Naive B cell (primary cell): Measurements from ENCODE around the gene KHDC4. TPM values are rescaled to one million over a fixed set of nuclear protein-coding genes. Genes with fewer than 3 reads are reported as not detected.
A peak's percentile ranks its signal among the peaks of the same experiment; 100 is the strongest.

Experiments used
- ATAC-seq, 2 donors: fragments of 150-1000 bp; cut with Tn5 transposase; 2 replicates each; pipeline ENCODE4 v1.10.0; 2021; ENCODE audit warnings: low read depth in 2 of 2, mild to moderate bottlenecking in 2 of 2, moderate library complexity in 2 of 2
- DNase-seq: peaks from one replicate; pipeline ENCODE4 v3.0.0; 2022
- H3K27ac Mint-ChIP-seq, 6 donors: one replicate each; pipeline ENCODE4 v1.8.0; 2020 to 2022; ENCODE audit warnings: mild to moderate bottlenecking in 6 of 6, mixed read lengths in 6 of 6, moderate library complexity in 5 of 6, inconsistent platforms in 2 of 6
- H3K27me3 Mint-ChIP-seq, 3 donors: one replicate each; pipeline ENCODE4 v1.8.0; 2021 to 2022; ENCODE audit warnings: mixed read lengths in 3 of 3, mild to moderate bottlenecking in 1 of 3
- H3K36me3 Mint-ChIP-seq, 2 donors: one replicate each; pipeline ENCODE4 v1.8.0; 2020 to 2022; ENCODE audit warnings: mixed read lengths in 2 of 2, inconsistent platforms in 1 of 2, mild to moderate bottlenecking in 1 of 2
- H3K4me1 Mint-ChIP-seq, 3 donors: one replicate each; pipeline ENCODE4 v1.8.0; 2020 to 2022; ENCODE audit warnings: mixed read lengths in 3 of 3, inconsistent platforms in 1 of 3, mild to moderate bottlenecking in 1 of 3, moderate library complexity in 1 of 3
- H3K4me3 Mint-ChIP-seq, 8 donors: one replicate each; pipeline ENCODE4 v1.8.0; 2020 to 2022; ENCODE audit warnings: mild to moderate bottlenecking in 8 of 8, mixed read lengths in 8 of 8, moderate library complexity in 8 of 8, inconsistent platforms in 2 of 8
- H3K9me3 Mint-ChIP-seq, 7 donors: one replicate each; pipeline ENCODE4 v1.8.0; 2020 to 2022; ENCODE audit warnings: mixed read lengths in 7 of 7, mild to moderate bottlenecking in 5 of 7, inconsistent platforms in 2 of 7, moderate library complexity in 1 of 7
- polyA plus RNA-seq, 6 donors: library from polyadenylated mRNA; unstranded; fragments of 300-500 nt; fragmentation: Illumina TruSeq; gene quantifications; one replicate each; pipeline ENCODE4 v1.2.3, GENCODE V29; 2021; ENCODE audit warnings: low read depth in 6 of 6

KHDC4 gene
- polyA plus RNA-seq, 6 donors from 2014 or later, result 5.5 to 10.7 (median 7.2) TPM

GRCh38 chr1:155925506-155925905 lies 8.7 kb downstream of the KHDC4 start:
- H3K27me3 Mint-ChIP-seq, result no peaks in the 10 kb centered on the region
- no peak overlapping the region for H3K4me3 Mint-ChIP-seq
- DNase-seq, result no peak
- H3K36me3 Mint-ChIP-seq, result peaks cover 17 to 19% of the 10 kb centered on the region in 2 donors
- no peak overlapping the region for H3K27ac Mint-ChIP-seq
- no peaks in the 10 kb centered on the region for H3K9me3 Mint-ChIP-seq
- peaks cover 4 to 17% (median 6%) of the 10 kb centered on the region in 3 donors for H3K4me1 Mint-ChIP-seq
- no peak for ATAC-seq

- H3K4me1 Mint-ChIP-seq, result peaks cover 0 to 6% (median 4%) of the 10 kb centered on the region in 3 donors
- ATAC-seq (no peak), DNase-seq (no peak)
- H3K9me3 Mint-ChIP-seq, result no peaks in the 10 kb centered on the region
- H3K27ac Mint-ChIP-seq, result no peak overlapping the region
- H3K27me3 Mint-ChIP-seq, result no peaks in the 10 kb centered on the region
- peaks cover 26 to 34% of the 10 kb centered on the region in 2 donors for H3K36me3 Mint-ChIP-seq
- no peak overlapping the region for H3K4me3 Mint-ChIP-seq
Observed at GRCh38 chr1:155920717-155921116, 13.5 kb downstream of the KHDC4 start.

GRCh38 chr1:155919801-155920200 lies 14.4 kb downstream of the KHDC4 start:
- H3K27ac Mint-ChIP-seq, result no peak overlapping the region
- H3K9me3 Mint-ChIP-seq, result no peaks in the 10 kb centered on the region
- no peaks in the 10 kb centered on the region for H3K27me3 Mint-ChIP-seq
- H3K36me3 Mint-ChIP-seq, result peaks cover 21 to 26% of the 10 kb centered on the region in 2 donors
- H3K4me1 Mint-ChIP-seq, result peaks cover 0 to 6% (median 0%) of the 10 kb centered on the region in 3 donors
- no peak overlapping the region for H3K4me3 Mint-ChIP-seq
- DNase-seq (no peak), ATAC-seq (no peak)

GRCh38 chr1:155918660-155919059 lies 15.6 kb downstream of the KHDC4 start:
- Mint-ChIP-seq H3K36me3 (peaks cover 20 to 26% of the 10 kb centered on the region in 2 donors), H3K27ac (peak overlapping the region in 1 of 6 donors; percentile 49), H3K9me3 (no peaks in the 10 kb centered on the region), H3K4me1 (peaks cover 0 to 6% (median 0%) of the 10 kb centered on the region in 3 donors), H3K4me3 (no peak overlapping the region), H3K27me3 (no peaks in the 10 kb centered on the region)
- no peak for DNase-seq
- ATAC-seq, result no peak

- Mint-ChIP-seq H3K27ac (no peak overlapping the region), H3K4me3 (peak overlapping the region in 1 of 8 donors; percentile 43), H3K4me1 (peaks cover 18 to 22% (median 21%) of the 10 kb centered on the region in 3 donors), H3K36me3 (peaks cover 14 to 25% of the 10 kb centered on the region in 2 donors), H3K27me3 (no peaks in the 10 kb centered on the region), H3K9me3 (no peaks in the 10 kb centered on the region)
- no peak for ATAC-seq
- no peak for DNase-seq
Observed at GRCh38 chr1:155913969-155914757, 20.1 kb downstream of the KHDC4 start.

GRCh38 chr1:155912056-155912536 lies 22.1 kb downstream of the KHDC4 start:
- Mint-ChIP-seq H3K4me3 (peak overlapping the region in 7 of 8 donors; percentile 84 to 99 (median 97)), H3K9me3 (no peaks in the 10 kb centered on the region), H3K36me3 (peaks cover 6 to 16% of the 10 kb centered on the region in 2 donors), H3K27ac (peak overlapping the region in 5 of 6 donors; percentile 78 to 98 (median 98)), H3K27me3 (no peaks in the 10 kb centered on the region), H3K4me1 (peaks cover 18 to 22% (median 21%) of the 10 kb centered on the region in 3 donors)
- ATAC-seq (no peak), DNase-seq (no peak)

GRCh38 chr1:155911156-155912055 lies 22.8 kb downstream of the KHDC4 start, which contains the start of gene RIT1:
Gene RIT1 (minus strand): TSS chr1:155911349. CDS start chr1:155910761, 588 bp downstream.
- H3K27me3 Mint-ChIP-seq, result no peaks in the 10 kb centered on the region
- H3K4me3 Mint-ChIP-seq, result peak within 1 kb of the TSS; percentile 84 to 99 (median 97)
- peaks cover 18 to 22% (median 21%) of the 10 kb centered on the region in 3 donors for H3K4me1 Mint-ChIP-seq
- peak; percentile 76 for DNase-seq
- H3K36me3 Mint-ChIP-seq, result peaks cover 0 to 9% of the 10 kb centered on the region in 2 donors
- ATAC-seq, result peak; percentile 97 to 98
- no peaks in the 10 kb centered on the region for H3K9me3 Mint-ChIP-seq
- peak within 1 kb of the TSS; percentile 97 to 100 (median 98) for H3K27ac Mint-ChIP-seq

GRCh38 chr1:155910621-155911121 lies 23.5 kb downstream of the KHDC4 start:
- Mint-ChIP-seq H3K4me3 (peak overlapping the region; percentile 84 to 99 (median 97)), H3K9me3 (no peaks in the 10 kb centered on the region), H3K4me1 (peaks cover 18 to 22% (median 21%) of the 10 kb centered on the region in 3 donors), H3K27ac (peak overlapping the region; percentile 97 to 100 (median 98)), H3K27me3 (no peaks in the 10 kb centered on the region), H3K36me3 (peaks cover 0 to 8% of the 10 kb centered on the region in 2 donors)
- DNase-seq (peak; percentile 9), ATAC-seq (peak; percentile 38 to 50)

- Mint-ChIP-seq H3K27ac (peak overlapping the region in 5 of 6 donors; percentile 38 to 100 (median 62)), H3K9me3 (no peaks in the 10 kb centered on the region), H3K4me3 (peak overlapping the region; percentile 33 to 99 (median 96)), H3K27me3 (no peaks in the 10 kb centered on the region), H3K4me1 (peaks cover 18 to 22% (median 21%) of the 10 kb centered on the region in 3 donors), H3K36me3 (peaks cover 0 to 8% of the 10 kb centered on the region in 2 donors)
- ATAC-seq (peak in 1 of 2 donors; percentile 17), DNase-seq (no peak)
Observed at GRCh38 chr1:155909894-155910293, 24.3 kb downstream of the KHDC4 start.

GRCh38 chr1:155904261-155904660 lies 30.0 kb downstream of the KHDC4 start:
- H3K9me3 Mint-ChIP-seq, result no peaks in the 10 kb centered on the region
- H3K36me3 Mint-ChIP-seq, result peaks cover 19 to 21% of the 10 kb centered on the region in 2 donors
- H3K4me3 Mint-ChIP-seq, result no peak overlapping the region
- no peaks in the 10 kb centered on the region for H3K27me3 Mint-ChIP-seq
- no peak for ATAC-seq
- no peak for DNase-seq
- peak overlapping the region in 1 of 6 donors; percentile 72 for H3K27ac Mint-ChIP-seq
- peaks cover 0 to 4% (median 0%) of the 10 kb centered on the region in 3 donors for H3K4me1 Mint-ChIP-seq

GRCh38 chr1:155900161-155900560 lies 34.1 kb downstream of the KHDC4 start:
- Mint-ChIP-seq H3K4me3 (no peak overlapping the region), H3K27me3 (no peaks in the 10 kb centered on the region), H3K9me3 (no peaks in the 10 kb centered on the region), H3K36me3 (peaks cover 19 to 29% of the 10 kb centered on the region in 2 donors), H3K27ac (peak overlapping the region in 1 of 6 donors; percentile 32), H3K4me1 (peaks cover 0 to 4% (median 0%) of the 10 kb centered on the region in 3 donors)
- DNase-seq, result no peak
- no peak for ATAC-seq

GRCh38 chr1:155899683-155900082 lies 34.5 kb downstream of the KHDC4 start:
- H3K27me3 Mint-ChIP-seq, result no peaks in the 10 kb centered on the region
- no peak for ATAC-seq
- H3K4me1 Mint-ChIP-seq, result peaks cover 0 to 4% (median 0%) of the 10 kb centered on the region in 3 donors
- no peak overlapping the region for H3K4me3 Mint-ChIP-seq
- no peak for DNase-seq
- peak overlapping the region in 1 of 6 donors; percentile 34 for H3K27ac Mint-ChIP-seq
- peaks cover 18 to 27% of the 10 kb centered on the region in 2 donors for H3K36me3 Mint-ChIP-seq
- no peaks in the 10 kb centered on the region for H3K9me3 Mint-ChIP-seq

GRCh38 chr1:155898888-155899287 lies 35.3 kb downstream of the KHDC4 start:
- no peaks in the 10 kb centered on the region for H3K9me3 Mint-ChIP-seq
- no peak overlapping the region for H3K4me3 Mint-ChIP-seq
- no peaks in the 10 kb centered on the region for H3K4me1 Mint-ChIP-seq
- ATAC-seq (no peak), DNase-seq (no peak)
- H3K36me3 Mint-ChIP-seq, result peaks cover 12 to 21% of the 10 kb centered on the region in 2 donors
- no peaks in the 10 kb centered on the region for H3K27me3 Mint-ChIP-seq
- H3K27ac Mint-ChIP-seq, result peak overlapping the region in 2 of 6 donors; percentile 3 to 34
